BE2C (cell line): ENCODE data around the gene UQCRH.

Source experiments
- DNase-seq: peaks from one replicate; pipeline ENCODE4 v3.0.0-alpha.2; 2020
- H3K27me3 ChIP-seq: fragments of 250-450 bp; sonication (Bioruptor Pico); 2 replicates; pipeline ENCODE4 v1.5.1; 2020; ENCODE audit warnings: mild to moderate bottlenecking
- H3K36me3 ChIP-seq: fragments of 250-450 bp; sonication (Bioruptor Pico); 2 replicates; pipeline ENCODE4 v1.5.1; 2020; ENCODE audit warnings: mild to moderate bottlenecking
- H3K4me1 ChIP-seq: fragments of 250-450 bp; sonication (Bioruptor Pico); 2 replicates; pipeline ENCODE4 v1.5.1; 2020
- H3K4me3 ChIP-seq: 2 replicates; pipeline ENCODE4 v1.5.1; 2011; ENCODE audit warnings: low read depth, low read length
- H3K9me3 ChIP-seq: fragments of 250-450 bp; sonication (Bioruptor Pico); 2 replicates; pipeline ENCODE4 v1.5.1; 2020
- CTCF ChIP-seq: IDR thresholded peaks from 2 replicates; pipeline ENCODE4 v1.5.1; 2012; ENCODE audit warnings: mild to moderate bottlenecking, low read depth, low read length

UQCRH gene

GRCh38 chr1:46342084-46342656 is 38.7 kb downstream of the UQCRH start:
- DNase-seq = no peak

GRCh38 chr1:46342677-46343350 is 39.3 kb downstream of the UQCRH start:
- Histone ChIP-seq H3K9me3 (no peaks in the 10 kb centered on the region), H3K36me3 (peaks cover 16% of the 10 kb centered on the region), H3K4me3 (no peak overlapping the region), H3K27me3 (no peaks in the 10 kb centered on the region), H3K4me1 (no peaks in the 10 kb centered on the region)
- TF ChIP-seq CTCF = no peak
- no peak for DNase-seq

More at GRCh38 chr1:46342084-46342656, 38.7 kb downstream of the UQCRH start:
- H3K4me1 ChIP-seq = no peaks in the 10 kb centered on the region
- peaks cover 14% of the 10 kb centered on the region for H3K36me3 ChIP-seq
- H3K27me3 ChIP-seq = no peaks in the 10 kb centered on the region
- TF ChIP-seq CTCF = peak; percentile 22; the same call in 1 of the 2 replicates
- H3K4me3 ChIP-seq = no peak overlapping the region
- no peaks in the 10 kb centered on the region for H3K9me3 ChIP-seq

- no peak overlapping the region for H3K4me3 ChIP-seq
- H3K4me1 ChIP-seq = no peaks in the 10 kb centered on the region
- no peaks in the 10 kb centered on the region for H3K27me3 ChIP-seq
- H3K36me3 ChIP-seq = peaks cover 16% of the 10 kb centered on the region
- no peaks in the 10 kb centered on the region for H3K9me3 ChIP-seq
- TF ChIP-seq CTCF = no peak
- no peak for DNase-seq
Observed at GRCh38 chr1:46343351-46343695, 39.8 kb downstream of the UQCRH start.

- H3K4me3 ChIP-seq = no peak overlapping the region
- TF ChIP-seq CTCF = no peak
- peaks cover 16% of the 10 kb centered on the region for H3K36me3 ChIP-seq
- no peaks in the 10 kb centered on the region for H3K4me1 ChIP-seq
- no peaks in the 10 kb centered on the region for H3K9me3 ChIP-seq
- no peaks in the 10 kb centered on the region for H3K27me3 ChIP-seq
- DNase-seq = no peak
Observed at GRCh38 chr1:46343705-46344104, 40.2 kb downstream of the UQCRH start.

- no peaks in the 10 kb centered on the region for H3K9me3 ChIP-seq
- peaks cover 19% of the 10 kb centered on the region for H3K36me3 ChIP-seq
- DNase-seq = no peak
Observed at GRCh38 chr1:46344481-46344880, 41.0 kb downstream of the UQCRH start.

More at GRCh38 chr1:46344481-46344880, 41.0 kb downstream of the UQCRH start:
- Histone ChIP-seq H3K27me3 (no peaks in the 10 kb centered on the region), H3K4me1 (no peaks in the 10 kb centered on the region), H3K4me3 (no peak overlapping the region)
- TF ChIP-seq CTCF = no peak
